DOHH2 (cell line): Measurements from ENCODE around the gene NMT2.

Experiments
- EZH2phosphoT487 ChIP-seq: fragments of 200-600 bp; sonication (generic); IDR thresholded peaks from 2 replicates; pipeline ENCODE4 v1.6.1; 2017; ENCODE audit warnings: borderline replicate concordance, mild to moderate bottlenecking, antibody characterized with exemption, low read length, moderate library complexity, mixed read lengths
- TF ChIP-seq, protein P1 (sequence below): fragments of 200-600 bp; sonication (generic); IDR thresholded peaks from one replicate; pipeline ENCODE4 v1.5.1; 2014; ENCODE audit warnings: antibody characterized with exemption, mild to moderate bottlenecking, low read depth, low read length; ENCODE audit not compliant: poor library complexity, severe bottlenecking

- TF ChIP-seq, protein P1, sequence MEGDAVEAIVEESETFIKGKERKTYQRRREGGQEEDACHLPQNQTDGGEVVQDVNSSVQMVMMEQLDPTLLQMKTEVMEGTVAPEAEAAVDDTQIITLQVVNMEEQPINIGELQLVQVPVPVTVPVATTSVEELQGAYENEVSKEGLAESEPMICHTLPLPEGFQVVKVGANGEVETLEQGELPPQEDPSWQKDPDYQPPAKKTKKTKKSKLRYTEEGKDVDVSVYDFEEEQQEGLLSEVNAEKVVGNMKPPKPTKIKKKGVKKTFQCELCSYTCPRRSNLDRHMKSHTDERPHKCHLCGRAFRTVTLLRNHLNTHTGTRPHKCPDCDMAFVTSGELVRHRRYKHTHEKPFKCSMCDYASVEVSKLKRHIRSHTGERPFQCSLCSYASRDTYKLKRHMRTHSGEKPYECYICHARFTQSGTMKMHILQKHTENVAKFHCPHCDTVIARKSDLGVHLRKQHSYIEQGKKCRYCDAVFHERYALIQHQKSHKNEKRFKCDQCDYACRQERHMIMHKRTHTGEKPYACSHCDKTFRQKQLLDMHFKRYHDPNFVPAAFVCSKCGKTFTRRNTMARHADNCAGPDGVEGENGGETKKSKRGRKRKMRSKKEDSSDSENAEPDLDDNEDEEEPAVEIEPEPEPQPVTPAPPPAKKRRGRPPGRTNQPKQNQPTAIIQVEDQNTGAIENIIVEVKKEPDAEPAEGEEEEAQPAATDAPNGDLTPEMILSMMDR: no peak
- TF ChIP-seq EZH2phosphoT487: no peak
These were observed 52.3 kb downstream of the NMT2 start for GRCh38 chr10:15116225-15116624.
